Astrocyte (in vitro differentiated cells and primary cell): Measurements from ENCODE around the gene HMCN1. TPM values are rescaled to one million over a fixed set of nuclear protein-coding genes. Genes with fewer than 3 reads are reported as not detected.

ENCODE experiments used
- DNase-seq: peaks from one replicate; pipeline ENCODE4 v3.0.0-alpha.2; 2010; ENCODE audit warnings: low read depth
- FAIRE-seq: peaks from 2 replicates; lab custom pipeline; 2011; peaks lifted over from hg19 to GRCh38; lab: Jason Lieb, UNC
- H2AFZ ChIP-seq: 2 replicates; pipeline ENCODE4 v1.6.0; 2012; ENCODE audit warnings: low read depth, low read length, inconsistent platforms
- H3K27ac ChIP-seq: 2 replicates; pipeline ENCODE4 v1.5.1; 2011; ENCODE audit warnings: low read depth, low read length, inconsistent platforms
- H3K27me3 ChIP-seq: 2 replicates; pipeline ENCODE4 v1.6.0; 2011; ENCODE audit warnings: low read length, inconsistent platforms; ENCODE audit not compliant: insufficient read depth
- H3K36me3 ChIP-seq: 2 replicates; pipeline ENCODE4 v1.5.1; 2011; ENCODE audit warnings: low read length, inconsistent platforms; ENCODE audit not compliant: insufficient read depth
- H3K4me1 ChIP-seq: 2 replicates; pipeline ENCODE4 v1.5.1; 2011; ENCODE audit warnings: low read length, inconsistent platforms; ENCODE audit not compliant: insufficient read depth
- H3K4me2 ChIP-seq: 2 replicates; pipeline ENCODE4 v1.6.0; 2012; ENCODE audit warnings: low read length, inconsistent platforms
- H3K4me3 ChIP-seq: 2 replicates; pipeline ENCODE4 v1.5.1; 2011; ENCODE audit warnings: low read depth, mild to moderate bottlenecking, low read length, inconsistent platforms; ENCODE audit not compliant: insufficient read depth
- H3K79me2 ChIP-seq: 2 replicates; pipeline ENCODE4 v1.6.0; 2012; ENCODE audit warnings: mild to moderate bottlenecking, low read length, inconsistent platforms; ENCODE audit not compliant: insufficient read depth
- H3K9ac ChIP-seq: 2 replicates; pipeline ENCODE4 v1.6.0; 2012; ENCODE audit warnings: mild to moderate bottlenecking, low read length, inconsistent platforms
- H3K9me3 ChIP-seq: 2 replicates; pipeline ENCODE4 v1.5.1; 2012; ENCODE audit warnings: low read depth, mild to moderate bottlenecking, low read length, inconsistent platforms; ENCODE audit not compliant: insufficient read depth
- H4K20me1 ChIP-seq: 2 replicates; pipeline ENCODE4 v1.6.0; 2012; ENCODE audit warnings: low read length, inconsistent platforms; ENCODE audit not compliant: insufficient read depth
- H3K27ac Mint-ChIP-seq: one replicate; pipeline ENCODE4 v1.8.0; 2021; ENCODE audit warnings: mild to moderate bottlenecking, mixed read lengths; ENCODE audit not compliant: unreplicated experiment
- H3K27me3 Mint-ChIP-seq: one replicate; pipeline ENCODE4 v1.8.0; 2021; ENCODE audit warnings: low read depth, mixed read lengths; ENCODE audit not compliant: unreplicated experiment
- H3K36me3 Mint-ChIP-seq: one replicate; pipeline ENCODE4 v1.8.0; 2021; ENCODE audit warnings: low read depth, mixed read lengths; ENCODE audit not compliant: unreplicated experiment
- H3K4me1 Mint-ChIP-seq: one replicate; pipeline ENCODE4 v1.8.0; 2021; ENCODE audit warnings: low read depth, mixed read lengths; ENCODE audit not compliant: unreplicated experiment
- H3K4me3 Mint-ChIP-seq: one replicate; pipeline ENCODE4 v1.8.0; 2021; ENCODE audit warnings: mild to moderate bottlenecking, moderate library complexity, mixed read lengths; ENCODE audit not compliant: unreplicated experiment
- H3K9me3 Mint-ChIP-seq: one replicate; pipeline ENCODE4 v1.8.0; 2021; ENCODE audit warnings: mild to moderate bottlenecking, mixed read lengths; ENCODE audit not compliant: unreplicated experiment
- CTCF ChIP-seq: IDR thresholded peaks from 2 replicates; pipeline ENCODE4 v1.5.1; 2011; ENCODE audit warnings: low read depth, mild to moderate bottlenecking, inconsistent platforms, low read length, moderate library complexity; ENCODE audit not compliant: insufficient read depth
- EZH2 ChIP-seq: IDR thresholded peaks from 2 replicates; pipeline ENCODE4 v1.6.1; 2012; ENCODE audit warnings: mild to moderate bottlenecking, low read length, inconsistent platforms; ENCODE audit not compliant: insufficient read depth
- total RNA-seq: library from RNA; stranded (reverse); gene quantifications from 2 replicates; pipeline ENCODE4 v1.2.1, GENCODE V29; 2021

HMCN1 gene
- total RNA-seq, 1 donor from 2014 or later, result 19.7 TPM

GRCh38 chr1:185907246-185907645 lies 173.1 kb downstream of the HMCN1 start:
- no peaks in the 10 kb centered on the region for H3K9me3 ChIP-seq
- H3K4me1 Mint-ChIP-seq, result peaks cover 1% of the 10 kb centered on the region
- no peak overlapping the region for H3K27ac Mint-ChIP-seq
- DNase-seq (no peak), FAIRE-seq (no peak)
- H3K36me3 ChIP-seq, result no peaks in the 10 kb centered on the region
- H3K79me2 ChIP-seq, result no peaks in the 10 kb centered on the region
- H3K27me3 Mint-ChIP-seq, result no peaks in the 10 kb centered on the region
- TF ChIP-seq CTCF (no peak), EZH2 (no peak)
- H3K27ac ChIP-seq, result no peak overlapping the region
- no peaks in the 10 kb centered on the region for H3K4me1 ChIP-seq
- no peak overlapping the region for H3K4me3 ChIP-seq
- no peaks in the 10 kb centered on the region for H4K20me1 ChIP-seq
- no peak overlapping the region for H3K4me2 ChIP-seq
- H3K9me3 Mint-ChIP-seq, result no peaks in the 10 kb centered on the region
- H2AFZ ChIP-seq, result no peak overlapping the region
- H3K9ac ChIP-seq, result no peak overlapping the region
- H3K36me3 Mint-ChIP-seq, result no peaks in the 10 kb centered on the region
- no peak overlapping the region for H3K4me3 Mint-ChIP-seq
- H3K27me3 ChIP-seq, result no peaks in the 10 kb centered on the region

- no peaks in the 10 kb centered on the region for H3K4me1 ChIP-seq
- DNase-seq (no peak), FAIRE-seq (no peak)
- H3K79me2 ChIP-seq, result no peaks in the 10 kb centered on the region
- Mint-ChIP-seq H3K27ac (no peak overlapping the region), H3K4me1 (peaks cover 7% of the 10 kb centered on the region), H3K36me3 (no peaks in the 10 kb centered on the region), H3K4me3 (no peak overlapping the region), H3K9me3 (no peaks in the 10 kb centered on the region), H3K27me3 (no peaks in the 10 kb centered on the region)
- H3K4me2 ChIP-seq, result no peak overlapping the region
- H3K9ac ChIP-seq, result no peak overlapping the region
- H3K4me3 ChIP-seq, result no peak overlapping the region
- H3K27ac ChIP-seq, result no peak overlapping the region
- no peaks in the 10 kb centered on the region for H3K36me3 ChIP-seq
- TF ChIP-seq EZH2 (no peak), CTCF (no peak)
- H3K27me3 ChIP-seq, result no peaks in the 10 kb centered on the region
- no peaks in the 10 kb centered on the region for H4K20me1 ChIP-seq
- H2AFZ ChIP-seq, result no peak overlapping the region
- H3K9me3 ChIP-seq, result no peaks in the 10 kb centered on the region
These were observed 177.8 kb downstream of the HMCN1 start for GRCh38 chr1:185911978-185912377.

DNA sequence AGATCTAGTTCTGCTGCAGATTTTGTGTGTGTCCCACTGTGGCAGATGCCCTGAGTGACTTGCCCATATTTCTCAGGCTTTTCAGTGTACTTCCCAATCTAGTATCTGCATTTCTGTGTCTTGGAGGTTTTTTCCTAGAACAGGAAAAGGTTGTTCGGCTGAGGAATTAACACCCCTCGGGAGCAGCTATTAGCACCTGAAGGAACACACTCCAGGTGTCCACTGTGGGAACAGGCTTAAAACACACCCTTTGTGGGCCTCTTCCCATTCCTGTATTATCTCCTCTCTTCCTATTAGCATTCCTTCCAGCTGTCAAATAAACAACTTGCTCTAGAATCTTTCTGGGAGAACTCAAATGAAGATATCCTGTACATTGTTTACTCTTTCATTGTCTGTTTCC lies 178.3 kb downstream of the HMCN1 start:
- DNase-seq, result no peak
- no peak overlapping the region for H3K27ac Mint-ChIP-seq
- peaks cover 7% of the 10 kb centered on the region for H3K4me1 Mint-ChIP-seq

More for the DNA sequence above, 178.3 kb downstream of the HMCN1 start:
- Histone ChIP-seq H4K20me1 (no peaks in the 10 kb centered on the region), H3K4me1 (no peaks in the 10 kb centered on the region), H3K79me2 (no peaks in the 10 kb centered on the region), H3K4me2 (no peak overlapping the region), H3K4me3 (no peak overlapping the region), H3K9ac (no peak overlapping the region), H3K27ac (no peak overlapping the region), H3K36me3 (no peaks in the 10 kb centered on the region), H2AFZ (no peak overlapping the region), H3K27me3 (no peaks in the 10 kb centered on the region), H3K9me3 (no peaks in the 10 kb centered on the region)
- Mint-ChIP-seq H3K27me3 (no peaks in the 10 kb centered on the region), H3K9me3 (no peaks in the 10 kb centered on the region), H3K4me3 (no peak overlapping the region), H3K36me3 (no peaks in the 10 kb centered on the region)
- FAIRE-seq, result no peak
- no peak for TF ChIP-seq CTCF
- no peak for TF ChIP-seq EZH2
